Activated CD4-positive, alpha-beta T cell treated with anti-CD3 and anti-CD28 coated beads for 36 hours (primary cell): ENCODE data around the gene OGG1. TPM values are rescaled to one million over a fixed set of nuclear protein-coding genes. Genes with fewer than 3 reads are reported as not detected.
"Not testable (repeated sequence)": the region's sequence is repeated elsewhere in the genome, so short reads cannot be mapped to it uniquely, and the experiment has no call there.

Source experiments
- ATAC-seq: fragments of 200-7000 bp; cut with Tn5 transposase; one replicate; pipeline ENCODE4 v1.10.0; 2021; ENCODE audit warnings: mild to moderate bottlenecking, moderate library complexity
- CTCF ChIA-PET: fragments of 350-600 bp; sonication (Branson Sonifier 250); formaldehyde crosslinking; loops from one replicate; lab custom pipeline; 2021; ENCODE audit warnings: antibody characterized with exemption; lab: Charles Lee
- POLR2A ChIA-PET: fragments of 350-600 bp; sonication (Branson Sonifier 250); formaldehyde crosslinking; loops from one replicate; lab custom pipeline; 2021; ENCODE audit warnings: antibody characterized with exemption, inconsistent platforms; lab: Charles Lee
- DNase-seq: peaks from one replicate; pipeline ENCODE4 v3.0.0-alpha.2; 2020
- H3K27ac Mint-ChIP-seq: one replicate; pipeline ENCODE4 v1.8.0; 2021; ENCODE audit warnings: mixed read lengths
- H3K27me3 Mint-ChIP-seq: one replicate; pipeline ENCODE4 v1.8.0; 2021; ENCODE audit warnings: mixed read lengths
- H3K36me3 Mint-ChIP-seq: one replicate; pipeline ENCODE4 v1.8.0; 2021; ENCODE audit warnings: low read depth, mixed read lengths
- H3K4me1 Mint-ChIP-seq: one replicate; pipeline ENCODE4 v1.8.0; 2021; ENCODE audit warnings: mixed read lengths
- H3K4me3 Mint-ChIP-seq: one replicate; pipeline ENCODE4 v1.8.0; 2021; ENCODE audit warnings: mild to moderate bottlenecking, moderate library complexity, mixed read lengths
- H3K9me3 Mint-ChIP-seq: one replicate; pipeline ENCODE4 v1.8.0; 2021; ENCODE audit warnings: low read depth, mixed read lengths
- intact Hi-C, 2 experiments: fragments of 100-400 bp; cut with DNase I in 1 of 2; cut with micrococcal nuclease in 1 of 2; formaldehyde crosslinking; loops; one replicate each; pipeline versions ENCODE4 v1.14.2 to v1.15.1; 2022 to 2024; cut with DNase I, micrococcal nuclease
- total RNA-seq, 2 experiments: library from RNA; stranded (reverse); gene quantifications; one replicate each; pipeline ENCODE4 v1.2.3, GENCODE V29; 2021

Gene OGG1
- total RNA-seq, 2 experiments from 2014 or later: 36.4 to 61.6 TPM

- Mint-ChIP-seq H3K4me3 (no peak overlapping the region), H3K4me1 (peaks cover 2% of the 10 kb centered on the region), H3K27ac (no peak overlapping the region), H3K36me3 (peaks cover 49% of the 10 kb centered on the region), H3K27me3 (no peaks in the 10 kb centered on the region), H3K9me3 (no peaks in the 10 kb centered on the region)
- CTCF ChIA-PET: interaction anchor here (0.6 kb wide), 1 partner anchor 45 kb away, joined by 3 read pairs; no protein-coding TSS in a partner anchor
- no peak for ATAC-seq
- no peak for DNase-seq
- POLR2A ChIA-PET: interaction anchor here (0.6 kb wide), 1 partner anchor 8 kb away, joined by 6 read pairs; no protein-coding TSS in a partner anchor
- intact Hi-C loops: no loop called here
Measured at GRCh38 chr3:9762871-9763270, 13.1 kb downstream of the OGG1 start.

GRCh38 chr3:9765865-9766264, 16.1 kb downstream of the OGG1 start:
- intact Hi-C loops: no loop called here
- Mint-ChIP-seq H3K4me3 (no peak overlapping the region), H3K4me1 (peaks cover 21% of the 10 kb centered on the region), H3K27me3 (no peaks in the 10 kb centered on the region), H3K9me3 (no peaks in the 10 kb centered on the region), H3K36me3 (peaks cover 34% of the 10 kb centered on the region), H3K27ac (no peak overlapping the region)
- CTCF ChIA-PET: no interaction called here
- no peak for DNase-seq
- POLR2A ChIA-PET: no interaction called here
- ATAC-seq: no peak

GRCh38 chr3:9767418-9767817, 17.7 kb downstream of the OGG1 start:
- CTCF ChIA-PET: interaction anchor here (2.6 kb wide), 1 partner anchor 10 kb away, joined by 8 read pairs; no protein-coding TSS in a partner anchor
- no peak for ATAC-seq
- Mint-ChIP-seq H3K27ac (no peak overlapping the region), H3K36me3 (peaks cover 28% of the 10 kb centered on the region), H3K4me1 (peaks cover 21% of the 10 kb centered on the region), H3K27me3 (no peaks in the 10 kb centered on the region), H3K9me3 (no peaks in the 10 kb centered on the region), H3K4me3 (peak overlapping the region; percentile 79)
- intact Hi-C loops: no loop called here
- POLR2A ChIA-PET: interaction anchor here (0.6 kb wide), 1 partner anchor 8 kb away, joined by 5 read pairs; no protein-coding TSS in a partner anchor
- DNase-seq: no peak

GRCh38 chr3:9768141-9768775, 18.5 kb downstream of the OGG1 start:
- no peak for ATAC-seq
- peak overlapping the region; percentile 79 for H3K4me3 Mint-ChIP-seq
- intact Hi-C loops: loop anchor here in 1 of 2 experiments (2.0 kb wide), 1 partner anchor 17 kb away; no protein-coding TSS in a partner anchor
- no peaks in the 10 kb centered on the region for H3K27me3 Mint-ChIP-seq
- H3K4me1 Mint-ChIP-seq: peaks cover 21% of the 10 kb centered on the region
- peaks cover 21% of the 10 kb centered on the region for H3K36me3 Mint-ChIP-seq
- DNase-seq: no peak
- ChIA-PET POLR2A (no interaction called here), CTCF (interaction anchor here (2.6 kb wide), 1 partner anchor 9 kb away, joined by 8 read pairs; no protein-coding TSS in a partner anchor)
- no peak overlapping the region for H3K27ac Mint-ChIP-seq
- H3K9me3 Mint-ChIP-seq: no peaks in the 10 kb centered on the region

- CTCF ChIA-PET: interaction anchor here (1.0 to 2.6 kb wide), 3 partner anchors 9 to 225 kb away, joined by 3 to 8 read pairs (median 8); partner anchors contain the start of gene OGG1
- H3K27ac Mint-ChIP-seq: peak overlapping the region; percentile 59
- ATAC-seq (no peak), DNase-seq (no peak)
- H3K27me3 Mint-ChIP-seq: no peaks in the 10 kb centered on the region
- no peaks in the 10 kb centered on the region for H3K9me3 Mint-ChIP-seq
- intact Hi-C loops: loop anchor here (1.0 to 2.0 kb wide), 3 partner anchors 9 to 24 kb away; partner anchors contain the start of gene ARPC4 (in 1 of the 2)
- H3K4me1 Mint-ChIP-seq: peaks cover 21% of the 10 kb centered on the region
- POLR2A ChIA-PET: no interaction called here
- H3K36me3 Mint-ChIP-seq: peaks cover 20% of the 10 kb centered on the region
- H3K4me3 Mint-ChIP-seq: peak overlapping the region; percentile 79
Measured at GRCh38 chr3:9769012-9769411, 19.3 kb downstream of the OGG1 start.

GRCh38 chr3:9769426-9770275, 19.9 kb downstream of the OGG1 start, which contains the start of gene CAMK1:
TSS of gene CAMK1 (minus strand) at chr3:9769947. CDS start at chr3:9767749, 2,198 bp downstream.
- ATAC-seq: peak; percentile 97

GRCh38 chr3:9770276-9770812, 20.6 kb downstream of the OGG1 start:
- DNase-seq (no peak), ATAC-seq (peak; percentile 6)
- peaks cover 18% of the 10 kb centered on the region for H3K4me1 Mint-ChIP-seq
- H3K4me3 Mint-ChIP-seq: peak overlapping the region; percentile 79
- H3K36me3 Mint-ChIP-seq: peaks cover 16% of the 10 kb centered on the region
- H3K27ac Mint-ChIP-seq: peak overlapping the region; percentile 78
- no peaks in the 10 kb centered on the region for H3K27me3 Mint-ChIP-seq
- ChIA-PET CTCF (interaction anchor here (0.9 to 1.9 kb wide), 5 partner anchors 12 to 37 kb away, joined by 3 to 8 read pairs (median 3); partner anchors contain the start of gene OGG1), POLR2A (interaction anchor here (0.6 to 1.6 kb wide), 4 partner anchors 8 to 22 kb away, joined by 3 to 7 read pairs (median 6); partner anchors contain the start of genes ARPC4, OGG1 and TADA3)
- H3K9me3 Mint-ChIP-seq: no peaks in the 10 kb centered on the region
- intact Hi-C loops: no loop called here

More at GRCh38 chr3:9769426-9770275, 19.9 kb downstream of the OGG1 start, which contains the start of gene CAMK1:
- CTCF ChIA-PET: interaction anchor here (0.9 to 2.6 kb wide), 7 partner anchors 8 to 225 kb away, joined by 3 to 8 read pairs (median 3); partner anchors contain the start of gene OGG1
- Mint-ChIP-seq H3K27me3 (no peaks in the 10 kb centered on the region), H3K36me3 (peaks cover 20% of the 10 kb centered on the region), H3K27ac (peak within 1 kb of the TSS; percentile 78), H3K4me3 (peak within 1 kb of the TSS; percentile 79), H3K4me1 (peaks cover 21% of the 10 kb centered on the region), H3K9me3 (no peaks in the 10 kb centered on the region)
- POLR2A ChIA-PET: interaction anchor here (1.0 to 1.6 kb wide), 3 partner anchors 9 to 23 kb away, joined by 3 to 7 read pairs (median 6); partner anchors contain the start of genes ARPC4, OGG1 and TADA3
- peak; percentile 88 for DNase-seq
- intact Hi-C loops: loop anchor here (1.0 to 2.0 kb wide), 3 partner anchors 9 to 24 kb away; partner anchors contain the start of gene ARPC4 (in 1 of the 2)

- ATAC-seq, H3K9me3 Mint-ChIP-seq, H3K27me3 Mint-ChIP-seq, intact Hi-C loops, H3K27ac Mint-ChIP-seq, DNase-seq: not testable (repeated sequence)
- Mint-ChIP-seq H3K36me3 (peaks cover 12% of the 10 kb centered on the region), H3K4me3 (peak overlapping the region; percentile 79), H3K4me1 (peaks cover 20% of the 10 kb centered on the region)
- CTCF ChIA-PET: interaction anchor here (1.3 to 1.9 kb wide), 4 partner anchors 20 to 38 kb away, joined by 3 to 8 read pairs (median 4); partner anchors contain the start of gene OGG1
- POLR2A ChIA-PET: interaction anchor here (0.6 to 1.6 kb wide), 2 partner anchors 9 to 21 kb away, joined by 3 to 6 read pairs; partner anchors contain the start of gene OGG1
Measured at GRCh38 chr3:9771007-9771406, 21.3 kb downstream of the OGG1 start.

- Mint-ChIP-seq H3K36me3 (peaks cover 23% of the 10 kb centered on the region), H3K27me3 (no peaks in the 10 kb centered on the region), H3K4me1 (peaks cover 53% of the 10 kb centered on the region), H3K27ac (peak overlapping the region; percentile 95), H3K4me3 (no peak overlapping the region), H3K9me3 (no peaks in the 10 kb centered on the region)
- DNase-seq (peak; percentile 52), ATAC-seq (no peak)
- intact Hi-C loops: loop anchor here (5.0 kb wide), 2 partner anchors 45 to 465 kb away; partner anchors contain the start of gene BRPF1 (in 1 of the 2)
- POLR2A ChIA-PET: interaction anchor here (0.9 to 1.7 kb wide), 6 partner anchors 7 to 23 kb away, joined by 3 to 13 read pairs (median 5); partner anchors contain the start of genes ARPC4, CAMK1 and TADA3
- CTCF ChIA-PET: interaction anchor here (0.6 to 2.4 kb wide), 9 partner anchors 9 to 45 kb away, joined by 3 to 11 read pairs (median 6); partner anchors contain the start of genes ARPC4, OGG1 and TADA3
Measured at GRCh38 chr3:9776896-9777693, 27.3 kb downstream of the OGG1 start.
